DMS 273 treated with DMSO at 0.1 percent for 48 hours (cell line): ENCODE measurements around the gene WNK4.
A peak's percentile ranks its signal among the peaks of the same experiment; 100 is the strongest.

Experiments
- DNase-seq: peaks from one replicate; lab custom pipeline; 2025; lab: John Stamatoyannopoulos, UW

The WNK4 gene

GRCh38 chr17:42797067-42798007 lies 16.9 kb downstream of the WNK4 start:
- DNase-seq = no peak

- no peak for DNase-seq
Observed at GRCh38 chr17:42798011-42798382, 17.6 kb downstream of the WNK4 start.

- DNase-seq = peak; percentile 76
Observed at GRCh38 chr17:42798383-42799380, 18.3 kb downstream of the WNK4 start, which contains the start of the genes CNTD1 and COA3. TSS of gene CNTD1 (plus strand) at chr17:42798861. CDS start at chr17:42799068, 207 bp downstream. TSS of gene COA3 (minus strand) at chr17:42798704. CDS start at chr17:42798681, 23 bp downstream.

- no peak for DNase-seq
Observed at GRCh38 chr17:42803074-42803883, 22.9 kb downstream of the WNK4 start.

- DNase-seq = no peak
Observed at GRCh38 chr17:42804918-42805367, 24.5 kb downstream of the WNK4 start.

- no peak for DNase-seq
Observed at GRCh38 chr17:42806249-42806648, 25.8 kb downstream of the WNK4 start.

- DNase-seq = no peak
Observed at GRCh38 chr17:42809250-42809649, 28.8 kb downstream of the WNK4 start.

- DNase-seq = no peak
Observed at GRCh38 chr17:42814633-42815399, 34.4 kb downstream of the WNK4 start.

GRCh38 chr17:42817866-42818265 lies 37.5 kb downstream of the WNK4 start:
- DNase-seq = no peak

- DNase-seq = no peak
Observed at GRCh38 chr17:42818379-42818778, 38.0 kb downstream of the WNK4 start.

GRCh38 chr17:42819939-42820535 lies 39.6 kb downstream of the WNK4 start:
- DNase-seq = peak; percentile 43

- no peak for DNase-seq
Observed at GRCh38 chr17:42821176-42821575, 40.8 kb downstream of the WNK4 start.

- DNase-seq = no peak
Observed at GRCh38 chr17:42827472-42827871, 47.1 kb downstream of the WNK4 start.

GRCh38 chr17:42830971-42831370 lies 50.6 kb downstream of the WNK4 start:
- no peak for DNase-seq

GRCh38 chr17:42832213-42832933 lies 52.0 kb downstream of the WNK4 start:
- DNase-seq = no peak

GRCh38 chr17:42832934-42833766 lies 52.7 kb downstream of the WNK4 start, which contains the start of gene PSME3:
TSS of gene PSME3 (plus strand) at chr17:42833397. CDS start at chr17:42833632, 235 bp downstream.
- DNase-seq = peak; percentile 75

- no peak for DNase-seq
Observed at GRCh38 chr17:42833767-42834422, 53.5 kb downstream of the WNK4 start.

- no peak for DNase-seq
Observed at GRCh38 chr17:42835732-42836131, 55.3 kb downstream of the WNK4 start.
